Gastrocnemius medialis (tissue), 4 donors: ENCODE measurements around the gene DCC. TPM values are rescaled to one million over a fixed set of nuclear protein-coding genes. Genes with fewer than 3 reads are reported as not detected.

Experiments used
- ATAC-seq, 2 donors: fragments of 150-250 bp; one replicate each; pipeline ENCODE4 v1.9.1; 2016
- DNase-seq, 2 donors: peaks; one replicate each; pipeline ENCODE4 v3.0.0-alpha.2; 2019
- H3K27ac ChIP-seq, 4 donors: fragments of 200-600 bp; sonication (generic); 1 replicate in 1 of 4; 2 replicates in 3 of 4; pipeline ENCODE4 v1.5.1; 2016 to 2018; ENCODE audit warnings: mild to moderate bottlenecking in 2 of 4, moderate library complexity in 1 of 4
- H3K27me3 ChIP-seq, 3 donors: fragments of 200-600 bp; sonication (generic) in 2 of 3; 1 replicate in 1 of 3; 2 replicates in 2 of 3; pipeline versions ENCODE4 v1.5.1 to v1.6.0; 2016 to 2019; ENCODE audit warnings: mild to moderate bottlenecking in 1 of 3, moderate library complexity in 1 of 3
- H3K36me3 ChIP-seq, 2 donors: fragments of 200-600 bp; sonication (generic) in 1 of 2; one replicate each; pipeline ENCODE4 v1.5.1; 2017 to 2018
- H3K4me1 ChIP-seq, 2 donors: fragments of 200-600 bp; sonication (generic) in 1 of 2; one replicate each; pipeline ENCODE4 v1.5.1; 2016 to 2017; ENCODE audit warnings: mild to moderate bottlenecking in 2 of 2
- H3K4me3 ChIP-seq, 4 donors: fragments of 200-600 bp; sonication (generic) in 3 of 4; 1 replicate in 1 of 4; 2 replicates in 3 of 4; pipeline ENCODE4 v1.5.1; 2016 to 2019; ENCODE audit warnings: mild to moderate bottlenecking in 2 of 4
- H3K9me3 ChIP-seq, 3 donors: fragments of 200-600 bp; sonication (generic) in 2 of 3; 1 replicate in 1 of 3; 2 replicates in 2 of 3; pipeline ENCODE4 v1.5.1; 2016 to 2019
- CTCF ChIP-seq, 5 experiments: fragments of 450-650 bp in 3 of 5; fragments of 200-600 bp in 2 of 5; sonication (generic) in 2 of 5; IDR thresholded peaks in 4 of 5; conservative IDR thresholded peaks in 1 of 5; 1 replicate in 4 of 5; 2 replicates in 1 of 5; pipeline ENCODE4 v1.5.1; 2016 to 2019; ENCODE audit warnings: antibody characterized with exemption in 5 of 5, mild to moderate bottlenecking in 3 of 5, moderate library complexity in 3 of 5
- POLR2A ChIP-seq, 2 donors: fragments of 450-650 bp; IDR thresholded peaks; one replicate each; pipeline ENCODE4 v1.6.1; 2017; ENCODE audit warnings: antibody characterized with exemption in 2 of 2, mild to moderate bottlenecking in 2 of 2, moderate library complexity in 2 of 2
- in situ Hi-C, 4 donors: fragments of 200-750 bp; cut with MboI; loops; one replicate each; pipeline versions ENCODE4 v1.15.0 to v1.8.0; 2017; ENCODE audit warnings: low sequenced_read_pairs in 4 of 4
- intact Hi-C: fragments of 100-400 bp; cut with DNase I; formaldehyde crosslinking; loops from one replicate; pipeline ENCODE4 v1.15.1; 2023; ENCODE audit warnings: low total_unique reads
- total RNA-seq, 4 donors: library from RNA; depleted of rRNA; stranded (reverse); fragments of >200 nt; gene quantifications; one replicate each; pipeline versions ENCODE4 v1.1.0 to v1.2.3, GENCODE V29; 2016

Gene DCC
- total RNA-seq, 4 donors from 2014 or later, result not detected

- no peaks in the 10 kb centered on the region for H3K4me1 ChIP-seq
- no peaks in the 10 kb centered on the region for H3K27me3 ChIP-seq
- in situ Hi-C loops (no loop called here), intact Hi-C loops (no loop called here)
- H3K4me3 ChIP-seq, result no peak overlapping the region
- no peaks in the 10 kb centered on the region for H3K9me3 ChIP-seq
- TF ChIP-seq POLR2A (IDR thresholded peaks at IDR 0.05), result no peak
- no peak overlapping the region for H3K27ac ChIP-seq
- H3K36me3 ChIP-seq, result no peaks in the 10 kb centered on the region
- no peak for ATAC-seq
- no peak for DNase-seq
These were observed 87.7 kb downstream of the DCC start for GRCh38 chr18:52427521-52428175.

- intact Hi-C loops, result no loop called here
- TF ChIP-seq CTCF (IDR thresholded peaks at IDR 0.05 in 4 of 5, conservative IDR thresholded peaks at IDR 0.05 in 1 of 5) (no peak), POLR2A (IDR thresholded peaks at IDR 0.05) (no peak)
- Histone ChIP-seq H3K27me3 (no peaks in the 10 kb centered on the region), H3K4me3 (no peak overlapping the region), H3K9me3 (no peaks in the 10 kb centered on the region), H3K36me3 (no peaks in the 10 kb centered on the region), H3K4me1 (no peaks in the 10 kb centered on the region), H3K27ac (no peak overlapping the region)
- in situ Hi-C loops, result no loop called here
- ATAC-seq (no peak), DNase-seq (no peak)
These were observed 91.7 kb downstream of the DCC start for GRCh38 chr18:52431683-52432082.

- Histone ChIP-seq H3K27ac (no peak overlapping the region), H3K27me3 (no peaks in the 10 kb centered on the region), H3K36me3 (no peaks in the 10 kb centered on the region), H3K4me3 (no peak overlapping the region), H3K4me1 (no peaks in the 10 kb centered on the region), H3K9me3 (no peaks in the 10 kb centered on the region)
- no peak for DNase-seq
- TF ChIP-seq POLR2A (IDR thresholded peaks at IDR 0.05), result no peak
- TF ChIP-seq CTCF (IDR thresholded peaks at IDR 0.05 in 4 of 5, conservative IDR thresholded peaks at IDR 0.05 in 1 of 5), result no peak
- intact Hi-C loops, result no loop called here
- in situ Hi-C loops, result no loop called here
- no peak for ATAC-seq
These were observed 93.8 kb downstream of the DCC start for GRCh38 chr18:52433797-52434196.

- intact Hi-C loops, result no loop called here
These were observed 95.3 kb downstream of the DCC start for GRCh38 chr18:52435301-52435700.

GRCh38 chr18:52437161-52437560 is 97.2 kb downstream of the DCC start:
- no peaks in the 10 kb centered on the region for H3K27me3 ChIP-seq
- H3K27ac ChIP-seq, result no peak overlapping the region
- no peaks in the 10 kb centered on the region for H3K4me1 ChIP-seq
- in situ Hi-C loops (no loop called here), intact Hi-C loops (no loop called here)
- DNase-seq (no peak), ATAC-seq (no peak)
- no peaks in the 10 kb centered on the region for H3K9me3 ChIP-seq
- TF ChIP-seq POLR2A (IDR thresholded peaks at IDR 0.05) (no peak), CTCF (IDR thresholded peaks at IDR 0.05 in 4 of 5, conservative IDR thresholded peaks at IDR 0.05 in 1 of 5) (no peak)
- H3K36me3 ChIP-seq, result no peaks in the 10 kb centered on the region
- H3K4me3 ChIP-seq, result no peak overlapping the region

More at GRCh38 chr18:52435301-52435700, 95.3 kb downstream of the DCC start:
- Histone ChIP-seq H3K36me3 (no peaks in the 10 kb centered on the region), H3K4me1 (no peaks in the 10 kb centered on the region), H3K9me3 (no peaks in the 10 kb centered on the region), H3K4me3 (no peak overlapping the region), H3K27ac (no peak overlapping the region), H3K27me3 (no peaks in the 10 kb centered on the region)
- in situ Hi-C loops, result no loop called here
- no peak for TF ChIP-seq CTCF (IDR thresholded peaks at IDR 0.05 in 4 of 5, conservative IDR thresholded peaks at IDR 0.05 in 1 of 5)
- no peak for TF ChIP-seq POLR2A (IDR thresholded peaks at IDR 0.05)
- ATAC-seq (no peak), DNase-seq (no peak)
